ENCODE data around the gene TMEM81.

TMEM81 gene

DNA sequence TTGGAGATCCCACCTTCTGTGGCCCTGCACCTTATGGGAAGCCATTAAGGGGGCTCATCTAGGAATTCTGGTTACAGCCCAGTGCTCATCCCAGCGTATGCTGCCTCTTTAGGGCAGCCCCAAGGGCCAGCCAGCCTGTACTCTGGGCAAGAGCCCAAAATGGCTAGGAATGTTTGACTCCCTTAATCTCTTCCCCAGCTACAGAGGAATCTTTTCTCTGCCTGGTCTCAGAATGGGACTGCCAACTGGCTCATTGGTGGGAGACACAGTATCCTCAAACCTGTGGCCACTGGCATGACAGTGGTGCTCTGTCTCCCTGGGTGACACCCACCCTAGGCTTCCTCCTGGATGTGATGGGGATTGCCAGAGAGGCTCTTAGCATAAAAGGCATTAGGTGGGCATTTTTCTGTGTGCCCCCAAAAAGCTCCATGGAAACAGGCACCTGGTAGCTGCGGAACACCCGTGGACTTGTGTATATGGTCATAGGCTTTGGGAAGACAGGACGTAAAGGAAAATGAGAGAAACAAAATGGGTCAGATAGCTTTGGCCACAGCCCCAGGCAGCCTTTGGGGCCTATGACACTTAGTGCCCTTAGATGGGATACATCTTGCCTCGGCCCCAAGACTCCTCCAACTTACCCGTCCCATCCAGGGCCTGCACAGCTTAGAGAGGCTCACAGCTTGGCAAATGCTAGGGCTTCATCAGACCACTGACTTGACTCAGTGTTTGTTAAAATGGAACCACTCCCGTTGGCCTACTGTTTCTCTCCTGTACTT, 6.9 kb downstream of the TMEM81 start:
- DNase-seq (ENCODE audit: low spot score), result no peak
- TF ChIP-seq, protein P1, sequence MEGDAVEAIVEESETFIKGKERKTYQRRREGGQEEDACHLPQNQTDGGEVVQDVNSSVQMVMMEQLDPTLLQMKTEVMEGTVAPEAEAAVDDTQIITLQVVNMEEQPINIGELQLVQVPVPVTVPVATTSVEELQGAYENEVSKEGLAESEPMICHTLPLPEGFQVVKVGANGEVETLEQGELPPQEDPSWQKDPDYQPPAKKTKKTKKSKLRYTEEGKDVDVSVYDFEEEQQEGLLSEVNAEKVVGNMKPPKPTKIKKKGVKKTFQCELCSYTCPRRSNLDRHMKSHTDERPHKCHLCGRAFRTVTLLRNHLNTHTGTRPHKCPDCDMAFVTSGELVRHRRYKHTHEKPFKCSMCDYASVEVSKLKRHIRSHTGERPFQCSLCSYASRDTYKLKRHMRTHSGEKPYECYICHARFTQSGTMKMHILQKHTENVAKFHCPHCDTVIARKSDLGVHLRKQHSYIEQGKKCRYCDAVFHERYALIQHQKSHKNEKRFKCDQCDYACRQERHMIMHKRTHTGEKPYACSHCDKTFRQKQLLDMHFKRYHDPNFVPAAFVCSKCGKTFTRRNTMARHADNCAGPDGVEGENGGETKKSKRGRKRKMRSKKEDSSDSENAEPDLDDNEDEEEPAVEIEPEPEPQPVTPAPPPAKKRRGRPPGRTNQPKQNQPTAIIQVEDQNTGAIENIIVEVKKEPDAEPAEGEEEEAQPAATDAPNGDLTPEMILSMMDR (IDR thresholded peaks at IDR 0.05; ENCODE audit: extremely low read depth, missing control alignments), result no peak

DNA sequence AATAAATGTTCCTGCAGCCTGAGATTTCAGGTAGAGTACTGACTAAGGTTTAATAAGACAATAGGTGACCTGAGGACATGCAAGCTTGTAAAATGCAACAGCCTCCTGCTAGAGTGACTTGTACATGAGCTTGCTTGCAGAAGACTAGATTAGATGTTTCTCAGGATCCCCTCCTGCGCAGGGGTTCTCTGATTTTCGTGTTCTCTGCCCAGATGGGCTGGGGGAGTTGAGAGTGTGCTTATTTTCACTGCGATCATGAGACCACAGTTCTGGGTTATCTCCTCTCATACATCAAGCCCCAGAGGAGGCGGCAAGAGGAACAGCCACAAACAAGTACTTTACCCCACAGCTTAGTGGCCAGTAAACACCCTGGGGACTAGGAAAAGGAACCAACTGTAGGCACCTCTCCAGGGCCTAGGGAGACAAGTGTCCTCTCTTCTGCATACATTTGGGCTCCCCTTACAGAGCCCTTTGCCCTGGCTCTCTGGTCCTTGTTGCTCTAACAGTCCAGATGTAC, 8.0 kb downstream of the TMEM81 start:
- TF ChIP-seq, protein P1 (IDR thresholded peaks at IDR 0.05; ENCODE audit: extremely low read depth, missing control alignments), result no peak
- no peak for DNase-seq (ENCODE audit: low spot score)

DNA sequence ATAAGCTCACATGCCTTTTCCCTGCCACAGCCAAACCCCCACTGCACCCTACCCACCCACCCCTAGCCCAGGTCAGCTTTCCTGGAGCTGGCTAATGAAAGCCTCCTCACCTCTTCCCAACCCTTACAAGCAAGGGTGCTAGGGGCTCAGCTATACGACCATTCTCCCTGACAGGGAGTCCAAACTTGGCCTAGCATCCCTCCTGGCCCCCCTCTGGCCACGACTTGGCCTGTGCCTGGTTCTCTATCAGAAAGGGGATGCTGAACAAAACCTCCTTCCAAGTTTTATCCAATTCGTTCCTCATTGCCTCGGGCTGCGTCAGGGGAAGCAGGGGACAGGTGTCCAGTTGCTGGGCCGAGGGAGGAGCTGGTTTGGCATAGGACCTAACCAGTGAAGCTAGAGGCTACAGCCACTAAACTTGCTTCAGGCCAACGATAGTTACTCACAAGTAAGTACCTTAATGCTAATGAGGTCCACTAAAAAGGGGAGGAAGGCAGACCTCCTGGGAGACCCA, 8.6 kb downstream of the TMEM81 start:
- DNase-seq (ENCODE audit: low spot score), result no peak
- TF ChIP-seq, protein P1 (IDR thresholded peaks at IDR 0.05; ENCODE audit: extremely low read depth, missing control alignments), result no peak

DNA sequence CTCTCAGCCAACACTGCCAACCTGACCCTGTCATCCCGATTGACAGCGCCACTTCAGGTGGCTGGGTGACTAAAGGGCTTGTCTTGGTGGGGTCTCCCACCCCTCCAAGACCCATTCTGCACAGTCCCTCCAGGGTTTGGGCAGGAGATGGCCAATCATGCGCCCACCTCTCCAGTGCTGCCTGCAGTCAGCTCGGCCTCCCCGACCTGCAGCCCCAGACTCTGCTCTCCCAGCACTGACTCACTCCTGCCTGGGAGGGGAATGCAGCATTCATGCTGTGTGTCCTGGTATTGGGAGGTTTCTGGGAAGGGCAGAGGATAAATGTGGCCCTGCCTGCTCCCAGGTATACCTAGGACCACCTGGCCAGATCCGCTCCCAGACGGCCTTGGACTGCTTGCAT, 9.7 kb downstream of the TMEM81 start:
- TF ChIP-seq, protein P1 (IDR thresholded peaks at IDR 0.05; ENCODE audit: extremely low read depth, missing control alignments), result no peak
- DNase-seq (ENCODE audit: low spot score), result no peak

DNA sequence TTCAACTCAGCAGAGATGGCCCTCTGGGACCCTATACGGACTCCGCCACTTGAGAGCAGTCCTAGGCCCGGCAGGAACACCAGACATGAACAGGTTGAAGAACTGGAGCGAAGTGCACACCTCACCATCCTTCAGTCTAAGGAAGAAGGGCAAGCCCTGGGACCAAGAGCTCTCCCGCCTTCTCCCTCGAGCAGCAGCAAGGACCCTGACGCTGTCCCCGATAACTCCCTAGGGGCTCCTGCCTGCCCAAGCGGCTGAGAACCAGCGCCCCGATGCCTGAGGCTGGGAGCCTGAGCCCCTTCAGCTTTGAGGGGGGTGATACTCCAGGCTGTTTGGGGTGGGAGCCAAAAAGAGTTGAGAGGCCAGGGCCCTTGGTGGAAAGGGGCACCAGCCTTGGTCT, 10.2 kb downstream of the TMEM81 start:
- TF ChIP-seq, protein P1 (IDR thresholded peaks at IDR 0.05; ENCODE audit: extremely low read depth, missing control alignments), result no peak
- DNase-seq (ENCODE audit: low spot score), result no peak

DNA sequence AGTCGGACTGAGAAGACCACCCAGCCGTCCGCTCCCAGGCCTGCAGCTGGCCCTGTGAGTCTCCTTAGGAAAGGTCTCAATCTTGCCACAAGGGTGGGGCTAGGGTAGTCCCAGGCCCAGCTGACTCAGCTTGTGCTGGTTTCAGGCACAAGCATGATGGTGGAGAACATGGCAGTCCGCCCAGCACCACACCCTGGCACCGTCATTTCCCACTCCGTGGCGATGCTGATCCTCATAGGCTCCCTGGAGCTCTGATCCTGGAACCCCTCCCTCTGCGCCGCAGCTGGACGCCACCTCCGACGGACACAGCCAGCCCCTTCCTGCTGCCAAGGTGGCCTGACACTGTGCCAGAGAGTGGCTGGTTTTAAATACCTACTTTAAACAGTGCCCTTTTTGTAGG, 10.7 kb downstream of the TMEM81 start:
- no peak for DNase-seq (ENCODE audit: low spot score)
- TF ChIP-seq, protein P1 (IDR thresholded peaks at IDR 0.05; ENCODE audit: extremely low read depth, missing control alignments), result no peak

DNA sequence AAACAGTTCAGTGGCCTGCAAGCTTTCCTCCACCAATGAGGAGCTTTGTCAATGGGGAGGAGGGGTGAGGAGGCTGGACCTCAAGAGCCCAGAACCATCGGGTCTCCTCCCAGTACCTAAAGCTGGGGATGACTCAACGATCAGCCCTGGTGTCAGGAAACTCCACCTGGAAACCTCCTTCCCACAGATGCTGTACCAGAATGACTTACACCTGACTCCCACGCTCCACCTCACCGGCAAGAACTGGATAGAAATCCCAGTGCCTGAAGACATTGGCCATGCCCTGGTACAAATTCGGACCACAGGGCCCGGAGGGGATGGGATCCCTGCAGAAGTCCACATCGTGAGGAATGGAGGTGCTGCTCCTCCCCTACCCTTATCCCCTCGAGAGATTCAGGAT, 11.4 kb downstream of the TMEM81 start:
- TF ChIP-seq, protein P1 (IDR thresholded peaks at IDR 0.05; ENCODE audit: extremely low read depth, missing control alignments), result no peak
- DNase-seq (ENCODE audit: low spot score), result no peak
